IgD-negative memory B cell (primary cell): ENCODE results near the gene DHX40. TPM values are rescaled to one million over a fixed set of nuclear protein-coding genes. Genes with fewer than 3 reads are reported as not detected.
"Not testable (repeated sequence)": the region's sequence is repeated elsewhere in the genome, so short reads cannot be mapped to it uniquely, and the experiment has no call there.

Experiments used
- H3K27ac Mint-ChIP-seq, 3 donors: one replicate each; pipeline ENCODE4 v1.8.0; 2020 to 2022; ENCODE audit warnings: mild to moderate bottlenecking in 3 of 3, mixed read lengths in 3 of 3, moderate library complexity in 1 of 3
- H3K27me3 Mint-ChIP-seq: one replicate; pipeline ENCODE4 v1.8.0; 2021; ENCODE audit warnings: mixed read lengths
- H3K36me3 Mint-ChIP-seq: one replicate; pipeline ENCODE4 v1.8.0; 2020; ENCODE audit warnings: mild to moderate bottlenecking, mixed read lengths
- H3K4me1 Mint-ChIP-seq, 3 donors: one replicate each; pipeline ENCODE4 v1.8.0; 2020 to 2022; ENCODE audit warnings: mixed read lengths in 3 of 3, mild to moderate bottlenecking in 1 of 3
- H3K4me3 Mint-ChIP-seq, 4 donors: one replicate each; pipeline ENCODE4 v1.8.0; 2020 to 2022; ENCODE audit warnings: mild to moderate bottlenecking in 4 of 4, mixed read lengths in 4 of 4, moderate library complexity in 3 of 4
- H3K9me3 Mint-ChIP-seq, 3 donors: one replicate each; pipeline ENCODE4 v1.8.0; 2020 to 2021; ENCODE audit warnings: mixed read lengths in 3 of 3, mild to moderate bottlenecking in 1 of 3
- polyA plus RNA-seq: library from polyadenylated mRNA; unstranded; fragments of 300-500 nt; fragmentation: Illumina TruSeq; gene quantifications from one replicate; pipeline ENCODE4 v1.2.3, GENCODE V29; 2021

DHX40 gene
- polyA plus RNA-seq, 1 donor from 2014 or later, result 17.6 TPM

- Mint-ChIP-seq H3K27ac (no peak overlapping the region), H3K4me1 (no peaks in the 10 kb centered on the region), H3K4me3 (no peak overlapping the region), H3K27me3 (peaks cover 3% of the 10 kb centered on the region), H3K9me3 (no peaks in the 10 kb centered on the region), H3K36me3 (no peaks in the 10 kb centered on the region)
These were observed 22.3 kb upstream of the DHX40 start for GRCh38 chr17:59542960-59543635.

GRCh38 chr17:59545942-59546341 is 19.5 kb upstream of the DHX40 start:
- H3K4me3 Mint-ChIP-seq, result no peak overlapping the region
- no peak overlapping the region for H3K27ac Mint-ChIP-seq
- peaks cover 3% of the 10 kb centered on the region for H3K27me3 Mint-ChIP-seq
- H3K4me1 Mint-ChIP-seq, result no peaks in the 10 kb centered on the region
- H3K9me3 Mint-ChIP-seq, result no peaks in the 10 kb centered on the region
- H3K36me3 Mint-ChIP-seq, result no peaks in the 10 kb centered on the region

GRCh38 chr17:59547131-59547915 is 18.1 kb upstream of the DHX40 start:
- no peaks in the 10 kb centered on the region for H3K4me1 Mint-ChIP-seq
- no peak overlapping the region for H3K4me3 Mint-ChIP-seq
- H3K27me3 Mint-ChIP-seq, result peaks cover 1% of the 10 kb centered on the region
- no peaks in the 10 kb centered on the region for H3K36me3 Mint-ChIP-seq
- H3K9me3 Mint-ChIP-seq, result no peaks in the 10 kb centered on the region
- no peak overlapping the region for H3K27ac Mint-ChIP-seq

- not testable (repeated sequence) for H3K4me1 Mint-ChIP-seq, H3K4me3 Mint-ChIP-seq, H3K36me3 Mint-ChIP-seq
These were observed 16.4 kb upstream of the DHX40 start for GRCh38 chr17:59548985-59549384.

GRCh38 chr17:59550703-59551102 is 14.7 kb upstream of the DHX40 start:
- Mint-ChIP-seq H3K4me1 (no peaks in the 10 kb centered on the region), H3K27me3 (peaks cover 6% of the 10 kb centered on the region), H3K4me3 (no peak overlapping the region), H3K9me3 (no peaks in the 10 kb centered on the region), H3K36me3 (no peaks in the 10 kb centered on the region), H3K27ac (no peak overlapping the region)

More at GRCh38 chr17:59548985-59549384, 16.4 kb upstream of the DHX40 start:
- not testable (repeated sequence) for H3K27ac Mint-ChIP-seq, H3K9me3 Mint-ChIP-seq, H3K27me3 Mint-ChIP-seq

GRCh38 chr17:59558039-59558438 is 7.4 kb upstream of the DHX40 start:
- H3K27ac Mint-ChIP-seq, result no peak overlapping the region
- H3K9me3 Mint-ChIP-seq, result no peaks in the 10 kb centered on the region
- H3K36me3 Mint-ChIP-seq, result no peaks in the 10 kb centered on the region
- H3K4me3 Mint-ChIP-seq, result no peak overlapping the region
- H3K27me3 Mint-ChIP-seq, result peaks cover 5% of the 10 kb centered on the region
- H3K4me1 Mint-ChIP-seq, result no peaks in the 10 kb centered on the region

- Mint-ChIP-seq H3K4me1 (no peaks in the 10 kb centered on the region), H3K27me3 (peaks cover 1% of the 10 kb centered on the region), H3K4me3 (no peak overlapping the region), H3K9me3 (no peaks in the 10 kb centered on the region), H3K36me3 (no peaks in the 10 kb centered on the region), H3K27ac (no peak overlapping the region)
These were observed 6.5 kb upstream of the DHX40 start for GRCh38 chr17:59558953-59559352.

- H3K4me1 Mint-ChIP-seq, result peaks cover 7 to 8% (median 7%) of the 10 kb centered on the region in 3 donors
- H3K27ac Mint-ChIP-seq, result peak overlapping the region in 2 of 3 donors; percentile 11 to 21
- H3K9me3 Mint-ChIP-seq, result no peaks in the 10 kb centered on the region
- no peaks in the 10 kb centered on the region for H3K36me3 Mint-ChIP-seq
- H3K27me3 Mint-ChIP-seq, result no peaks in the 10 kb centered on the region
- no peak overlapping the region for H3K4me3 Mint-ChIP-seq
These were observed 4.4 kb upstream of the DHX40 start for GRCh38 chr17:59561042-59561441.

GRCh38 chr17:59565959-59566324 is 532 bp downstream of the DHX40 start:
- Mint-ChIP-seq H3K27me3 (no peaks in the 10 kb centered on the region), H3K36me3 (no peaks in the 10 kb centered on the region), H3K9me3 (no peaks in the 10 kb centered on the region), H3K4me1 (peaks cover 14 to 19% (median 15%) of the 10 kb centered on the region in 3 donors), H3K4me3 (peak overlapping the region; percentile 96 to 100 (median 100)), H3K27ac (peak overlapping the region; percentile 92 to 100 (median 98))

GRCh38 chr17:59569151-59569550 is 3.7 kb downstream of the DHX40 start:
- not testable (repeated sequence) for H3K36me3 Mint-ChIP-seq

GRCh38 chr17:59572301-59572924 is 7.0 kb downstream of the DHX40 start:
- Mint-ChIP-seq H3K27me3 (no peaks in the 10 kb centered on the region), H3K9me3 (no peaks in the 10 kb centered on the region), H3K4me1 (peaks cover 0 to 2% (median 1%) of the 10 kb centered on the region in 3 donors), H3K4me3 (no peak overlapping the region), H3K27ac (peak overlapping the region in 1 of 3 donors; percentile 23), H3K36me3 (peaks cover 7% of the 10 kb centered on the region)

More at GRCh38 chr17:59569151-59569550, 3.7 kb downstream of the DHX40 start:
- not testable (repeated sequence) for H3K27me3 Mint-ChIP-seq, H3K4me3 Mint-ChIP-seq, H3K9me3 Mint-ChIP-seq, H3K27ac Mint-ChIP-seq
- H3K4me1 Mint-ChIP-seq, result peaks cover 16 to 19% (median 17%) of the 10 kb centered on the region in 3 donors

GRCh38 chr17:59584168-59584567 is 18.8 kb downstream of the DHX40 start:
- H3K36me3 Mint-ChIP-seq, H3K4me1 Mint-ChIP-seq, H3K27me3 Mint-ChIP-seq, H3K4me3 Mint-ChIP-seq, H3K9me3 Mint-ChIP-seq, H3K27ac Mint-ChIP-seq: not testable (repeated sequence)

- Mint-ChIP-seq H3K4me1 (peaks cover 0 to 2% (median 0%) of the 10 kb centered on the region in 3 donors), H3K27ac (no peak overlapping the region), H3K9me3 (no peaks in the 10 kb centered on the region), H3K4me3 (no peak overlapping the region), H3K36me3 (peaks cover 10% of the 10 kb centered on the region), H3K27me3 (no peaks in the 10 kb centered on the region)
These were observed 34.8 kb downstream of the DHX40 start for GRCh38 chr17:59600169-59600568.

GRCh38 chr17:59601130-59601529 is 35.7 kb downstream of the DHX40 start:
- H3K36me3 Mint-ChIP-seq, result peaks cover 13% of the 10 kb centered on the region
- H3K27me3 Mint-ChIP-seq, result no peaks in the 10 kb centered on the region
- H3K4me3 Mint-ChIP-seq, result no peak overlapping the region
- no peaks in the 10 kb centered on the region for H3K9me3 Mint-ChIP-seq
- no peak overlapping the region for H3K27ac Mint-ChIP-seq
- peaks cover 0 to 2% (median 0%) of the 10 kb centered on the region in 3 donors for H3K4me1 Mint-ChIP-seq

- H3K4me1 Mint-ChIP-seq, result no peaks in the 10 kb centered on the region
- H3K9me3 Mint-ChIP-seq, result peaks cover 0 to 4% (median 0%) of the 10 kb centered on the region in 3 donors
- no peak overlapping the region for H3K27ac Mint-ChIP-seq
- H3K27me3 Mint-ChIP-seq, result no peaks in the 10 kb centered on the region
- peaks cover 25% of the 10 kb centered on the region for H3K36me3 Mint-ChIP-seq
- H3K4me3 Mint-ChIP-seq, result no peak overlapping the region
These were observed 41.7 kb downstream of the DHX40 start for GRCh38 chr17:59607061-59607460.
